Measurements from ENCODE around the gene CDCA8.

DNA sequence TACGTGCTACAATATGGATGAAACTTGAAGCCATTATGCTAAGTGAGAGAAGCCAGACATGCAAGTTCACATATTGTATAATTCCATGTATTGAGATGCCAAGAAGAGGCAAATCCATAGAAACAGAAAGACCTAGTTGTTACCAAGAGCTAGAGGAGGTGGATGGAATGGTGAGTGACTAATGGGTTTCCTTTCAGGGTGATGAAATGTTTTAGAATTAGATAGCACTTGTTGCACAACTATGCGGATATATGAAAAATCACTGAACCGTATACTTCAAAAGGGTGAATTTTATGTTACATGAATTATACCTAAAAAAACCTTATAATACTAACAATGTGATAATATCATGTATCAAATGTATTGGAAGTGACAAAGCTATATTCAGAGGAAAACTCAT lies 54.5 kb downstream of the CDCA8 start:
- TF ChIP-seq, protein P1, sequence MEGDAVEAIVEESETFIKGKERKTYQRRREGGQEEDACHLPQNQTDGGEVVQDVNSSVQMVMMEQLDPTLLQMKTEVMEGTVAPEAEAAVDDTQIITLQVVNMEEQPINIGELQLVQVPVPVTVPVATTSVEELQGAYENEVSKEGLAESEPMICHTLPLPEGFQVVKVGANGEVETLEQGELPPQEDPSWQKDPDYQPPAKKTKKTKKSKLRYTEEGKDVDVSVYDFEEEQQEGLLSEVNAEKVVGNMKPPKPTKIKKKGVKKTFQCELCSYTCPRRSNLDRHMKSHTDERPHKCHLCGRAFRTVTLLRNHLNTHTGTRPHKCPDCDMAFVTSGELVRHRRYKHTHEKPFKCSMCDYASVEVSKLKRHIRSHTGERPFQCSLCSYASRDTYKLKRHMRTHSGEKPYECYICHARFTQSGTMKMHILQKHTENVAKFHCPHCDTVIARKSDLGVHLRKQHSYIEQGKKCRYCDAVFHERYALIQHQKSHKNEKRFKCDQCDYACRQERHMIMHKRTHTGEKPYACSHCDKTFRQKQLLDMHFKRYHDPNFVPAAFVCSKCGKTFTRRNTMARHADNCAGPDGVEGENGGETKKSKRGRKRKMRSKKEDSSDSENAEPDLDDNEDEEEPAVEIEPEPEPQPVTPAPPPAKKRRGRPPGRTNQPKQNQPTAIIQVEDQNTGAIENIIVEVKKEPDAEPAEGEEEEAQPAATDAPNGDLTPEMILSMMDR (IDR thresholded peaks at IDR 0.05), result no peak
- TF ChIP-seq POLR2A (IDR thresholded peaks at IDR 0.05), result no peak

Data from right lobe of liver (tissue), 4 donors.